IMR-90 (cell line): ENCODE measurements around the gene TFRC. TPM values are rescaled to one million over a fixed set of nuclear protein-coding genes. Genes with fewer than 3 reads are reported as not detected.

Source experiments
- ATAC-seq: fragments of 200-7000 bp; cut with Tn5 transposase; 2 replicates; pipeline ENCODE4 v1.9.1; 2020; ENCODE audit warnings: low read depth, mild to moderate bottlenecking, moderate library complexity
- BruUV-seq: library from RNA; stranded (reverse); fragments of 400-500 nt; replicated peaks from 2 replicates; lab custom pipeline; 2021; lab: Mats Ljungman, UMichigan
- CTCF ChIA-PET: fragments of 300-600 bp; formaldehyde crosslinking; extraction: SDS; loops from one replicate; lab custom pipeline; 2021; ENCODE audit warnings: antibody characterized with exemption; lab: Yijun Ruan, JAX
- POLR2A ChIA-PET: fragments of 300-600 bp; sonication (Branson Sonifier 250); formaldehyde crosslinking; loops from one replicate; lab custom pipeline; 2022; ENCODE audit warnings: antibody characterized with exemption; ENCODE audit not compliant: unreplicated experiment; lab: Charles Lee
- DNase-seq: peaks from one replicate; pipeline ENCODE4 v3.0.0; 2013
- H2AFZ ChIP-seq: replicated peaks from 2 replicates; pipeline ENCODE3; 2013; ENCODE audit warnings: low read length, mild to moderate bottlenecking; ENCODE audit not compliant: poor library complexity
- H2AK5ac ChIP-seq: 2 replicates; pipeline ENCODE4 v1.6.1; 2013; ENCODE audit warnings: low read depth, low read length, inconsistent platforms
- H2AK9ac ChIP-seq: replicated peaks from 2 replicates; pipeline ENCODE3; 2013; ENCODE audit warnings: mild to moderate bottlenecking, low read depth, low read length, moderate library complexity; ENCODE audit not compliant: poor library complexity
- H2BK120ac ChIP-seq: 2 replicates; pipeline ENCODE4 v1.6.1; 2013; ENCODE audit warnings: low read depth, low read length, inconsistent platforms
- H2BK15ac ChIP-seq: 3 replicates; pipeline ENCODE4 v1.6.1; 2013; ENCODE audit warnings: low read depth, low read length, inconsistent platforms
- H2BK20ac ChIP-seq: 2 replicates; pipeline ENCODE4 v1.6.1; 2013; ENCODE audit warnings: low read depth, mild to moderate bottlenecking, inconsistent platforms, low read length, moderate library complexity
- H2BK5ac ChIP-seq: 2 replicates; pipeline ENCODE4 v1.6.1; 2013; ENCODE audit warnings: mild to moderate bottlenecking, low read depth, low read length, inconsistent platforms; ENCODE audit not compliant: poor library complexity, severe bottlenecking
- H3K14ac ChIP-seq: replicated peaks from 2 replicates; pipeline ENCODE4 v1.6.1; 2013; ENCODE audit warnings: low read depth, low read length, inconsistent platforms
- H3K18ac ChIP-seq: 2 replicates; pipeline ENCODE4 v1.6.1; 2013; ENCODE audit warnings: low read depth, low read length, control low read depth
- H3K23ac ChIP-seq: 2 replicates; pipeline ENCODE4 v1.6.1; 2013; ENCODE audit warnings: low read depth, low read length, inconsistent platforms
- H3K27ac ChIP-seq: 2 replicates; pipeline ENCODE4 v1.5.1; 2013; ENCODE audit warnings: mild to moderate bottlenecking, control low read depth, low read length; ENCODE audit not compliant: insufficient read depth
- H3K27me3 ChIP-seq: 2 replicates; pipeline ENCODE4 v1.6.1; 2013; ENCODE audit warnings: low read length; ENCODE audit not compliant: control insufficient read depth, insufficient read depth
- H3K36me3 ChIP-seq: 2 replicates; pipeline ENCODE4 v1.6.1; 2013; ENCODE audit warnings: low read length, mixed read lengths; ENCODE audit not compliant: control insufficient read depth, insufficient read depth
- H3K4ac ChIP-seq: 2 replicates; pipeline ENCODE4 v1.6.1; 2013; ENCODE audit warnings: low read depth, low read length, inconsistent platforms
- H3K4me1 ChIP-seq: 2 replicates; pipeline ENCODE4 v1.6.1; 2013; ENCODE audit warnings: low read length, mixed read lengths; ENCODE audit not compliant: control insufficient read depth, insufficient read depth
- H3K4me2 ChIP-seq: 2 replicates; pipeline ENCODE4 v1.6.1; 2013; ENCODE audit warnings: low read depth, mild to moderate bottlenecking, control low read depth, low read length, moderate library complexity
- H3K4me3 ChIP-seq: 2 replicates; pipeline ENCODE4 v1.5.1; 2013; ENCODE audit warnings: low read depth, mild to moderate bottlenecking, control low read depth, low read length, moderate library complexity; ENCODE audit not compliant: insufficient read depth
- H3K56ac ChIP-seq: 2 replicates; pipeline ENCODE4 v1.6.1; 2013; ENCODE audit warnings: low read length, inconsistent platforms; ENCODE audit not compliant: insufficient read depth; ENCODE audit errors: extremely low read depth
- H3K79me1 ChIP-seq, 2 experiments: 2 replicates each; pipeline ENCODE4 v1.6.1; 2013; ENCODE audit warnings: low read length in 2 of 2, inconsistent platforms in 1 of 2, low read depth in 1 of 2
- H3K9ac ChIP-seq: 2 replicates; pipeline ENCODE4 v1.6.1; 2013; ENCODE audit warnings: low read depth, low read length, control low read depth
- H3K9me1 ChIP-seq: 2 replicates; pipeline ENCODE4 v1.6.1; 2013; ENCODE audit warnings: low read length, inconsistent platforms; ENCODE audit not compliant: insufficient read depth
- H3K9me3 ChIP-seq: 2 replicates; pipeline ENCODE4 v1.6.1; 2013; ENCODE audit warnings: low read length; ENCODE audit not compliant: control insufficient read depth, insufficient read depth
- H4K20me1 ChIP-seq: 2 replicates; pipeline ENCODE4 v1.6.1; 2013; ENCODE audit warnings: low read length, inconsistent platforms; ENCODE audit not compliant: insufficient read depth
- H4K5ac ChIP-seq: 2 replicates; pipeline ENCODE4 v1.6.1; 2013; ENCODE audit warnings: mild to moderate bottlenecking, low read depth, low read length, control low read depth
- H4K8ac ChIP-seq, 2 experiments: 2 replicates each; pipeline ENCODE4 v1.6.1; 2013; ENCODE audit warnings: low read depth in 2 of 2, low read length in 2 of 2, control low read depth in 1 of 2, inconsistent platforms in 1 of 2
- H4K91ac ChIP-seq: 2 replicates; pipeline ENCODE4 v1.6.1; 2013; ENCODE audit warnings: low read depth, low read length, inconsistent platforms; ENCODE audit not compliant: insufficient read depth
- BHLHE40 ChIP-seq: fragments of 150-350 bp; IDR thresholded peaks from 2 replicates; pipeline ENCODE4 v1.6.1; 2016; ENCODE audit warnings: mild to moderate bottlenecking, low read depth, low read length
- CEBPB ChIP-seq: IDR thresholded peaks from 2 replicates; pipeline ENCODE4 v1.6.1; 2012; ENCODE audit warnings: low read depth, low read length, improper control_type of control experiment
- CHD1 ChIP-seq: IDR thresholded peaks from 2 replicates; pipeline ENCODE4 v1.6.1; 2012; ENCODE audit warnings: low read depth, low read length, improper control_type of control experiment
- FOS ChIP-seq: fragments of 150-350 bp; IDR thresholded peaks from 2 replicates; pipeline ENCODE4 v1.6.1; 2016; ENCODE audit warnings: low read depth, low read length
- MAFK ChIP-seq: IDR thresholded peaks from 2 replicates; pipeline ENCODE4 v1.6.1; 2012; ENCODE audit warnings: low read depth, low read length, improper control_type of control experiment
- MAZ ChIP-seq: IDR thresholded peaks from 2 replicates; pipeline ENCODE4 v1.6.1; 2012; ENCODE audit warnings: low read depth, mild to moderate bottlenecking, low read length, improper control_type of control experiment, moderate library complexity, borderline replicate concordance
- MXI1 ChIP-seq: IDR thresholded peaks from 2 replicates; pipeline ENCODE4 v1.6.1; 2012; ENCODE audit warnings: low read depth, mild to moderate bottlenecking, low read length, moderate library complexity, borderline replicate concordance
- NFE2L2 ChIP-seq: fragments of 150-350 bp; IDR thresholded peaks from 2 replicates; pipeline ENCODE4 v1.6.1; 2016; ENCODE audit warnings: low read depth, mild to moderate bottlenecking, low read length
- POLR2A ChIP-seq: IDR thresholded peaks from 2 replicates; pipeline ENCODE4 v1.6.1; 2012; ENCODE audit warnings: mild to moderate bottlenecking, low read depth, low read length
- RAD21 ChIP-seq: IDR thresholded peaks from 2 replicates; pipeline ENCODE4 v1.6.1; 2012; ENCODE audit warnings: low read length, improper control_type of control experiment
- RCOR1 ChIP-seq: IDR thresholded peaks from 2 replicates; pipeline ENCODE4 v1.6.1; 2012; ENCODE audit warnings: mild to moderate bottlenecking, low read length, improper control_type of control experiment; ENCODE audit not compliant: insufficient replicate concordance
- RFX5 ChIP-seq: IDR thresholded peaks from 2 replicates; pipeline ENCODE4 v1.8.0; 2012; ENCODE audit warnings: low read depth, mild to moderate bottlenecking, low read length, moderate library complexity
- SMC3 ChIP-seq: fragments of 150-350 bp; IDR thresholded peaks from 2 replicates; pipeline ENCODE4 v1.6.1; 2016; ENCODE audit warnings: low read depth, mild to moderate bottlenecking, antibody characterized with exemption, low read length, moderate library complexity
- WGBS, 2 experiments: methylation state at CpG; one replicate each; pipeline versions ENCODE4 v1.1.5 to v1.1.7; 2013; ENCODE audit warnings: missing lambda C conversion rate in 2 of 2; ENCODE audit not compliant: insufficient read length in 1 of 2; ENCODE audit errors: extremely low coverage in 2 of 2; 5-methylcytosine and 5-hydroxymethylcytosine counted together
- dilution Hi-C: fragments of 300-500 bp; cut with HindIII; formaldehyde crosslinking; loops from one replicate; pipeline ENCODE4 v1.14.3; 2018; ENCODE audit warnings: low sequenced_read_pairs; ENCODE audit not compliant: unreplicated experiment
- in situ Hi-C: fragments of 300-500 bp; cut with MboI; formaldehyde crosslinking; loops from 3 replicates; pipeline ENCODE4 v1.14.3; 2019; ENCODE audit warnings: low sequenced_read_pairs, inconsistent platforms, mixed read lengths
- intact Hi-C: fragments of 100-400 bp; cut with micrococcal nuclease; formaldehyde crosslinking; loops from 2 replicates; pipeline ENCODE4 v1.10.0; 2022
- polyA plus RNA-seq, 3 experiments: library from polyadenylated mRNA; depleted of rRNA; stranded (reverse); fragments of >200 nt; gene quantifications; 2 replicates each; pipeline ENCODE4 v1.2.3, GENCODE V29; 2012; ENCODE audit warnings: low replicate concordance in 1 of 3
- total RNA-seq: library from RNA; depleted of rRNA; stranded (reverse); fragments of >200 nt; gene quantifications from 2 replicates; pipeline ENCODE4 v1.2.3, GENCODE V29; 2012
- TF ChIP-seq, protein P1 (sequence below): fragments of 150-350 bp; IDR thresholded peaks from 2 replicates; pipeline ENCODE4 v1.6.1; 2017; ENCODE audit warnings: mild to moderate bottlenecking, antibody characterized with exemption, low read length, low read depth
- TF ChIP-seq, protein P2 (sequence below): fragments of 150-350 bp; IDR thresholded peaks from 2 replicates; pipeline ENCODE4 v1.6.1; 2016; ENCODE audit warnings: low read depth, mild to moderate bottlenecking, low read length, moderate library complexity, borderline replicate concordance
- TF ChIP-seq, protein P3 (sequence below): conservative IDR thresholded peaks from 2 replicates; pipeline ENCODE4 v1.5.1; 2012; ENCODE audit warnings: mild to moderate bottlenecking, low read depth, low read length, improper control_type of control experiment

TFRC gene
- total and polyA plus RNA-seq, 2 of the 4 experiments (the other 2 are of a cell fraction), result 78.6 to 156 TPM

DNA sequence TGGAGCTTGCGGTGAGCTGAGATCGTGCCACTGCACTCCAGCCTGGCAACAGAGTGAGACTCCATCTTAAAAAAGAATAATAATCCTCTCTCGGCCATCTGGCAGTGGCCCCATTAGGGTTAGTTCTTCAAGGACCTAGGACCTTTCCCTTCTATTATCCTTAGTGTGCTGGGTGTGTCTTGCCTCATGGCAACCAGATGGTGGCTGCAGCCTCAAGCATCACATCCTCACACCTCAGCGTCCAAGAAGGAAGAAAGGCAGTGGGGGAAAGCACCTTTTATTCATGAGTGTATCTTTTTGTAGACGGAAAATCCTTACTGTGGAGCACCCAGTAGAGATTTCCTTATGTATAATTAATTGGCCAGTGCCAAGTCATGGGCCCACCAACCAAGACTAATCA lies 42.7 kb upstream of the TFRC start:
- ChIA-PET POLR2A (no interaction called here), CTCF (no interaction called here)
- Histone ChIP-seq H3K36me3 (no peaks in the 10 kb centered on the region), H2AK5ac (no peak overlapping the region), H3K4me1 (peaks cover 2% of the 10 kb centered on the region; the same call in 1 of the 2 replicates), H4K91ac (no peak overlapping the region), H4K8ac (no peak overlapping the region), H3K9me1 (no peaks in the 10 kb centered on the region), H3K4me3 (no peak overlapping the region), H2BK15ac (no peak overlapping the region), H3K4me2 (no peak overlapping the region), H2AK9ac (no peak overlapping the region), H3K56ac (no peak overlapping the region), H3K27ac (no peak overlapping the region), H3K14ac (no peak overlapping the region), H3K9ac (no peak overlapping the region), H4K5ac (no peak overlapping the region), H2BK120ac (no peak overlapping the region), H3K18ac (no peak overlapping the region), H3K4ac (no peak overlapping the region), H3K9me3 (no peaks in the 10 kb centered on the region), H3K23ac (no peak overlapping the region), H2BK5ac (no peak overlapping the region), H3K79me1 (no peaks in the 10 kb centered on the region), H3K27me3 (peaks cover 17% of the 10 kb centered on the region), H2BK20ac (no peak overlapping the region), H4K20me1 (no peaks in the 10 kb centered on the region), H2AFZ (no peak overlapping the region)
- dilution Hi-C loops, result no loop called here
- intact Hi-C loops, result no loop called here
- TF ChIP-seq MXI1 (no peak), CHD1 (no peak), FOS (no peak), NFE2L2 (no peak), CEBPB (no peak), POLR2A (no peak), RCOR1 (no peak), MAZ (no peak), RAD21 (no peak), MAFK (no peak), BHLHE40 (no peak), SMC3 (no peak), RFX5 (no peak)
- TF ChIP-seq, protein P1, sequence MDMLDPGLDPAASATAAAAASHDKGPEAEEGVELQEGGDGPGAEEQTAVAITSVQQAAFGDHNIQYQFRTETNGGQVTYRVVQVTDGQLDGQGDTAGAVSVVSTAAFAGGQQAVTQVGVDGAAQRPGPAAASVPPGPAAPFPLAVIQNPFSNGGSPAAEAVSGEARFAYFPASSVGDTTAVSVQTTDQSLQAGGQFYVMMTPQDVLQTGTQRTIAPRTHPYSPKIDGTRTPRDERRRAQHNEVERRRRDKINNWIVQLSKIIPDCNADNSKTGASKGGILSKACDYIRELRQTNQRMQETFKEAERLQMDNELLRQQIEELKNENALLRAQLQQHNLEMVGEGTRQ, result no peak
- TF ChIP-seq, protein P2, sequence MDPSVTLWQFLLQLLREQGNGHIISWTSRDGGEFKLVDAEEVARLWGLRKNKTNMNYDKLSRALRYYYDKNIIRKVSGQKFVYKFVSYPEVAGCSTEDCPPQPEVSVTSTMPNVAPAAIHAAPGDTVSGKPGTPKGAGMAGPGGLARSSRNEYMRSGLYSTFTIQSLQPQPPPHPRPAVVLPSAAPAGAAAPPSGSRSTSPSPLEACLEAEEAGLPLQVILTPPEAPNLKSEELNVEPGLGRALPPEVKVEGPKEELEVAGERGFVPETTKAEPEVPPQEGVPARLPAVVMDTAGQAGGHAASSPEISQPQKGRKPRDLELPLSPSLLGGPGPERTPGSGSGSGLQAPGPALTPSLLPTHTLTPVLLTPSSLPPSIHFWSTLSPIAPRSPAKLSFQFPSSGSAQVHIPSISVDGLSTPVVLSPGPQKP, result no peak
- TF ChIP-seq, protein P3, sequence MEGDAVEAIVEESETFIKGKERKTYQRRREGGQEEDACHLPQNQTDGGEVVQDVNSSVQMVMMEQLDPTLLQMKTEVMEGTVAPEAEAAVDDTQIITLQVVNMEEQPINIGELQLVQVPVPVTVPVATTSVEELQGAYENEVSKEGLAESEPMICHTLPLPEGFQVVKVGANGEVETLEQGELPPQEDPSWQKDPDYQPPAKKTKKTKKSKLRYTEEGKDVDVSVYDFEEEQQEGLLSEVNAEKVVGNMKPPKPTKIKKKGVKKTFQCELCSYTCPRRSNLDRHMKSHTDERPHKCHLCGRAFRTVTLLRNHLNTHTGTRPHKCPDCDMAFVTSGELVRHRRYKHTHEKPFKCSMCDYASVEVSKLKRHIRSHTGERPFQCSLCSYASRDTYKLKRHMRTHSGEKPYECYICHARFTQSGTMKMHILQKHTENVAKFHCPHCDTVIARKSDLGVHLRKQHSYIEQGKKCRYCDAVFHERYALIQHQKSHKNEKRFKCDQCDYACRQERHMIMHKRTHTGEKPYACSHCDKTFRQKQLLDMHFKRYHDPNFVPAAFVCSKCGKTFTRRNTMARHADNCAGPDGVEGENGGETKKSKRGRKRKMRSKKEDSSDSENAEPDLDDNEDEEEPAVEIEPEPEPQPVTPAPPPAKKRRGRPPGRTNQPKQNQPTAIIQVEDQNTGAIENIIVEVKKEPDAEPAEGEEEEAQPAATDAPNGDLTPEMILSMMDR, result no peak
- no CpG with 5 or more reads among the region's 5 CpGs for WGBS, 2 experiments
- no TSS peak for BruUV-seq
- in situ Hi-C loops, result no loop called here
- DNase-seq, result no peak
- no peak for ATAC-seq
